Fibroblast of lung (primary cell): ENCODE results near the gene SNRNP25. TPM values are rescaled to one million over a fixed set of nuclear protein-coding genes. Genes with fewer than 3 reads are reported as not detected.

Experiments
- DNase-seq, 2 donors: peaks; one replicate each; pipeline versions ENCODE4 v3.0.0 to v3.0.0-alpha.2; 2010; ENCODE audit warnings: low read depth in 2 of 2
- H2AFZ ChIP-seq: 2 replicates; pipeline ENCODE4 v1.5.1; 2012; ENCODE audit warnings: low read length, control low read depth, inconsistent platforms
- H3K27ac ChIP-seq: 2 replicates; pipeline ENCODE4 v1.5.1; 2011; ENCODE audit warnings: low read length, control low read depth; ENCODE audit not compliant: insufficient read depth
- H3K27me3 ChIP-seq: 2 replicates; pipeline ENCODE4 v1.5.1; 2011; ENCODE audit warnings: mild to moderate bottlenecking, low read length; ENCODE audit not compliant: control insufficient read depth, insufficient read depth
- H3K36me3 ChIP-seq: 2 replicates; pipeline ENCODE4 v1.5.1; 2011; ENCODE audit warnings: low read length; ENCODE audit not compliant: control insufficient read depth, insufficient read depth
- H3K4me1 ChIP-seq: 2 replicates; pipeline ENCODE4 v1.5.1; 2011; ENCODE audit warnings: low read length; ENCODE audit not compliant: control insufficient read depth, insufficient read depth; ENCODE audit errors: extremely low read depth
- H3K4me2 ChIP-seq: 2 replicates; pipeline ENCODE4 v1.5.1; 2011; ENCODE audit warnings: low read length, control low read depth; ENCODE audit not compliant: insufficient read depth; ENCODE audit errors: extremely low read depth
- H3K4me3 ChIP-seq, 4 experiments: fragments of 200-600 bp in 1 of 4; sonication (generic) in 1 of 4; replicated peaks in 1 of 4; 2 replicates each; pipeline ENCODE4 v1.5.1; 2011 to 2016; ENCODE audit warnings: low read length in 4 of 4, low read depth in 3 of 4, mild to moderate bottlenecking in 3 of 4, control low read depth in 2 of 4, inconsistent platforms in 1 of 4, mixed read lengths in 1 of 4; ENCODE audit not compliant: insufficient read depth in 1 of 4; ENCODE audit errors: control extremely low read depth in 1 of 4
- H3K79me2 ChIP-seq: 2 replicates; pipeline ENCODE4 v1.5.1; 2012; ENCODE audit warnings: mild to moderate bottlenecking, low read length, inconsistent platforms; ENCODE audit not compliant: control insufficient read depth, insufficient read depth
- H3K9ac ChIP-seq: 2 replicates; pipeline ENCODE4 v1.5.1; 2011; ENCODE audit warnings: mild to moderate bottlenecking, low read length, control low read depth; ENCODE audit not compliant: insufficient read depth
- H3K9me3 ChIP-seq: 2 replicates; pipeline ENCODE4 v1.5.1; 2012; ENCODE audit warnings: low read depth, low read length; ENCODE audit not compliant: control insufficient read depth, insufficient read depth
- H4K20me1 ChIP-seq: 2 replicates; pipeline ENCODE4 v1.5.1; 2011; ENCODE audit warnings: low read length; ENCODE audit not compliant: control insufficient read depth, insufficient read depth; ENCODE audit errors: extremely low read depth
- CTCF ChIP-seq, 2 donors: IDR thresholded peaks in 1 of 2; conservative IDR thresholded peaks in 1 of 2; 1 replicate in 1 of 2; 2 replicates in 1 of 2; pipeline ENCODE4 v1.5.1; 2011 to 2012; ENCODE audit warnings: low read length in 2 of 2, control low read depth in 1 of 2, inconsistent platforms in 1 of 2, low read depth in 1 of 2, mild to moderate bottlenecking in 1 of 2
- EZH2 ChIP-seq: IDR thresholded peaks from 2 replicates; pipeline ENCODE4 v1.5.1; 2012; ENCODE audit warnings: low read length, control low read depth, mild to moderate bottlenecking; ENCODE audit errors: missing control alignments
- polyA plus RNA-seq, 2 donors: library from polyadenylated mRNA; depleted of rRNA in 1 of 2; stranded (reverse) in 1 of 2; unstranded in 1 of 2; fragments of >200 nt; gene quantifications; 2 replicates each; pipeline ENCODE4 v1.2.1, GENCODE V29; 2011 to 2012; ENCODE audit warnings: missing spikeins in 1 of 2
- total RNA-seq: library from RNA; depleted of rRNA; stranded (reverse); fragments of >200 nt; gene quantifications from 2 replicates; pipeline ENCODE4 v1.2.1, GENCODE V29; 2014

The SNRNP25 gene
- total and polyA plus RNA-seq, 2 donors (not counting 1 experiment from before 2014, with no cell fraction given), result 20.5 to 25.9 TPM

DNA sequence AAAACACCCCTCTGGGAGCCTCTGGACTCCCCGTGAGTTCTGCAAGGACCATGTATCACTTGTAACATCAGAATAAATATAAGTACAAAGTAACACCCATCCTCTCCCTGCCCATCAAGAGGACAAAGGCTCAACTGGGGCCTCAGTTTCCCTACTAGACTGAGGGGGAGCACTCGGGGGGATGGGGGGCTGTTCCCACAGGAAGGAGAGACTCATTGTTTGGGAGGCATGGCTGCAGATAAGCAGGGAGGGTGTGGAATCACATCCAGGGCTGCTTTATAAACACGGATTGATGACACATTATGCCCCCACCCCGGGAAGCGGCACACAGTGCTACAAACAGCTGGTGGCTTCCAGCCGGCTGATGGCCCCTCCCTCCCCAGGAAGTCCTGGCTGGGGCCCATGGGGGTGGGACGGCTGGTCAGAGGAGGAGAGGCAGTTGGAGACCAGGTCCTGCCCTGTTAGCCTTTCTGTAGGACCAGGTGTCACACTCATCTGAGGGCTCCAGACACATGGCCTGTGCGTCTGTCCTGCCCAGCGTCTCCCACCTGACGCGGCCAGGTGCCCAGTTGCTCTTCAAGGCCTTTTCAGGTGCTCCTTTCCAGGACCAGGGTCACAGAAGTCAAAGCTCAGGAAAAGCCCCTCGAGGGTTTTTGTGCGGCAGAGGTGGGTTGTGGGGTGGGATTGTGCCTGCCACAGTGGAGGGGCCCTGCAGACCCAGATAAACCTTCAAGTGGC, 23.1 kb downstream of the SNRNP25 start:
- Histone ChIP-seq H3K4me3 (peak overlapping the region; percentile 7 to 73 (median 51)), H3K27me3 (no peaks in the 10 kb centered on the region), H3K27ac (peak overlapping the region; percentile 96), H3K4me1 (peaks cover 39% of the 10 kb centered on the region), H3K9ac (peak overlapping the region; percentile 91), H3K9me3 (no peaks in the 10 kb centered on the region), H2AFZ (no peak overlapping the region), H3K36me3 (peaks cover 12% of the 10 kb centered on the region), H3K79me2 (peaks cover 27% of the 10 kb centered on the region), H3K4me2 (peak overlapping the region; percentile 83), H4K20me1 (no peaks in the 10 kb centered on the region)
- peak; percentile 86 to 92 for DNase-seq
- TF ChIP-seq CTCF (conservative IDR thresholded peaks at IDR 0.05 in 1 of 2, IDR thresholded peaks at IDR 0.05 in 1 of 2; ENCODE audit: low read depth in 1 of 2, low read length in 2 of 2) (no peak), EZH2 (no peak)

- Histone ChIP-seq H3K4me3 (peak overlapping the region; percentile 26 to 73 (median 51)), H3K79me2 (peaks cover 27% of the 10 kb centered on the region), H3K4me2 (peak overlapping the region; percentile 44), H3K4me1 (peaks cover 39% of the 10 kb centered on the region), H3K9ac (peak overlapping the region; percentile 91), H3K36me3 (peaks cover 13% of the 10 kb centered on the region), H3K9me3 (no peaks in the 10 kb centered on the region), H4K20me1 (no peaks in the 10 kb centered on the region), H3K27me3 (no peaks in the 10 kb centered on the region), H2AFZ (no peak overlapping the region), H3K27ac (peak overlapping the region; percentile 96)
- DNase-seq, result peak; percentile 58 to 73
- TF ChIP-seq CTCF (conservative IDR thresholded peaks at IDR 0.05 in 1 of 2, IDR thresholded peaks at IDR 0.05 in 1 of 2; ENCODE audit: low read depth in 1 of 2, low read length in 2 of 2), result no peak
- TF ChIP-seq EZH2, result no peak
Observed at GRCh38 chr16:77273-77806, 23.7 kb downstream of the SNRNP25 start.

GRCh38 chr16:77807-78443, 24.3 kb downstream of the SNRNP25 start, which contains the start of gene MPG:
Gene MPG, plus strand, starts transcription at chr16:78225. Its CDS starts 85 bp downstream, at chr16:78310.
- peak within 1 kb of the TSS; percentile 91 for H3K9ac ChIP-seq
- H3K27me3 ChIP-seq, result no peaks in the 10 kb centered on the region
- peak within 1 kb of the TSS; percentile 96 for H3K27ac ChIP-seq
- peak; percentile 68 to 69 for DNase-seq
- peaks cover 18% of the 10 kb centered on the region for H3K36me3 ChIP-seq
- H3K4me2 ChIP-seq, result peak within 1 kb of the TSS; percentile 99
- H3K4me3 ChIP-seq, result peak within 1 kb of the TSS; percentile 61 to 73 (median 68)
- no peaks in the 10 kb centered on the region for H4K20me1 ChIP-seq
- H3K79me2 ChIP-seq, result peaks cover 29% of the 10 kb centered on the region
- peaks cover 35% of the 10 kb centered on the region for H3K4me1 ChIP-seq
- no peaks in the 10 kb centered on the region for H3K9me3 ChIP-seq
- no peak within 1 kb of the TSS for H2AFZ ChIP-seq
- no peak for TF ChIP-seq EZH2
- no peak for TF ChIP-seq CTCF (conservative IDR thresholded peaks at IDR 0.05 in 1 of 2, IDR thresholded peaks at IDR 0.05 in 1 of 2; ENCODE audit: low read depth in 1 of 2, low read length in 2 of 2)
